Stimulated activated CD8-positive, alpha-beta memory T cell treated with anti-CD3 and anti-CD28 coated beads, Interleukin-4, amount 100 ng/mL, for 1 hour (primary cell): ENCODE results near the gene SPSB3.
A peak's percentile ranks its signal among the peaks of the same experiment; 100 is the strongest.

Experiments used
- DNase-seq, 2 donors: peaks; one replicate each; pipeline ENCODE4 v3.0.0-alpha.2; 2020; ENCODE audit warnings: low read depth in 2 of 2, low spot score in 1 of 2

SPSB3 gene

DNA sequence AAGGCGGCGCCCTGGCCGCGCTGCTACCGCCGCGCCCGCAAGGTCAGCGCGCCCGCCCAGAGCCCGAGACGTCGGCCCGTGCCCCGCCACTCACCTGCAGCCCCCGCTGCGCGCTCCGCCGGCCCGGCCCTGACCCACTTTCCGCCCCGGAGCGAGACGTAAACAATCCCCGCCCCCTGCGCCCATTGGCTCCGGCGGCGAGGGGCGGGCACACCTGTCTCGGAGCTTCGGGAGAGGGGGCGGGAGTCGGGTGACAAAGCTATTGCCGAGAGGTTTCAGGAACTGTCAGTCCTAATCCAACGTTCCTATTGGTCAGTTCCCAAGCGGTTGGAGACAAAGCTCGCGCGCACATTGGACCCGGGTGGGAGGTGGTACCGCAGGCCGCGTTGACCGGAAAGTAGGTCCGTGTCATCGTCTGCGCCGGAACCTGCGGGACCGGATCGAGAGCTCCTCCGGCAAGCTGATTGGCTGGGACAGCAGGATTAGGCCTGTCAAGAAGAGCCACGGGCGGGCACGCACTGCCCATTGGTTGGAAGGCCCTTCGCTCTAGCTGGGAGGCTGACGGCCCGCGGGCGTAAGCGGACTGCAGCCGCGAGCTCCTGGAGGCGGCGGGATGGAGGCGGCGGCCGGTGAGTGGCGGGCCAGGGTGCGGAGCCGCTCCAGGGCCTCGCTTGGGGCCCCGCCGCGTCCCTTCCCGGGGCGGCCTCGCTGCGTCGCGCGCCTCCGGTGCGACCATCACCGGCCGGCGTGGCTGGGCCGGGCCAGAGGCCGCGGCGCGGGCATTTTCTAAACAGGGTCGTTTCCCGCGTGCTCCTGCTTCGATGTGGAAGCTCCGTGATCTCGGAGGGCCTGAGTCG lies at the start of gene SPSB3, which contains the start of gene NUBP2:
Gene SPSB3, minus strand, starts transcription at position 164 of the 857 bp plus-strand sequence. CDS start 1,088 bp downstream, outside the sequence.
Gene NUBP2, plus strand, starts transcription at position 553 of the 857 bp plus-strand sequence. Its CDS starts 61 bp downstream, at position 614.
- DNase-seq: peak; percentile 94 to 96

DNA sequence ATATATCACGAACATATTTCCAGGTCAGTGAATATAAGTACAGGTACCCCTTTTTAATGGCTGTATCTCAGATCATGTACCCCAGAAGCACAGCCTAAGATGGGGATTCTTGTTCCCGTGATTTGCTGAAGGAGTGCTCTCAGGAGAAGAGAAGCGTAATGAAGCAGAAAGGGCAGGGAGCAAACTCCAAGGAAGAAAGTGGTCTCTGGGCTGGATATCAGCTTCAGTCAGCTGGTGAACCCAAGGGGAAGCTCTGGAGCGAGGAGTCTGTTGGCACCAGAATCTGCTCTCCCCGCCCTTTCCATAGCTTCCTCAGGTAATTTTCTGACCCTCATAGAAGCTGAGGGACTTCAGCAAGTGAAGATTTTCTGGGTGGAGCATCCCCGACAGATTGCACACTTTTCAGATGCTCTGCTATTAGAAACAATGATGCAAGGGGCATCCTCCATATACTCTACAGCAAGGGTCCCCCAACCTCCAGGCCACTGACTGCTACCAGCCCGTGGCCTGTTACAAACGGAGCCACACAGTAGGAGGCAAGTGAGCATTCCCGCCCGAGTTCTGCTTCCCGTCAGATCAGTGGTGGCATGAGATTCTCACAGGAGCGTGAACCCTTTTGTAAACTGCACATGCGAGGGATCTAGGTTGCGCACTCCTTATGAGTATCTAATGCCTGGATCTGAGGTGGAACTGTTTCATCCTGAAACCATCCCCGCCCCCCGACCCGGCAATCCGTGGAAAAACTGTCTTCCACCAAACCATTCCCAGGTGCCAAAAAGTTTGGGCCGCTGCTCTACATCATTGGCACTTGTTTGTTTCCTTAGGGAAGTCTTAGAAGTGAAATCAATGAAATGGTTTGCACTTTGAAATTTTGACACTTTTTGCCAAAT lies 49.1 kb upstream of the SPSB3 start:
- no peak for DNase-seq

DNA sequence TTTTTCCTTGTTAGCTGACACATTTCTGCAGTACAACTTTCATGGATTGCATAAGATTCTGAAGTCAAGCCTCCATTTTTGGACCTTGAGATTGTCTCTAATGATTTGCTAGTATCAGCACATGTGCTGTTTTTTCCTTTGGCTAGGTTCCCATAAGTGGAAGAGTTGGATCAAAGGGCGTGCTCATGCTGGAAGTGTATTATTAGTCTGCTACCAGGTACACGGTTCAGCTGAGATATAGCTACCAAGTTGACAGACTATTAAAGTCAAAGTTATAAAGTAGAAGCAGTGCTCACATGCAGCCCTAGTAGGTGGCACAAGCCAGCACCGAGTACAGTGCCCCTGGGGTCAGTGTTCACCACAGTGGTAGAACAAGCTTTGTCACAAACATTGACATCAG lies 47.8 kb upstream of the SPSB3 start:
- DNase-seq: no peak

GRCh38 chr16:1828645-1829410 lies 46.5 kb upstream of the SPSB3 start:
- DNase-seq: no peak

GRCh38 chr16:1826691-1827573 lies 44.6 kb upstream of the SPSB3 start, which contains the start of the genes FAHD1 and HAGH:
FAHD1 (plus strand) TSS chr16:1827206; CDS start chr16:1827239, 33 bp downstream.
HAGH (minus strand) TSS chr16:1826825; CDS start chr16:1826787, 38 bp downstream.
- peak; percentile 76 to 82 for DNase-seq

GRCh38 chr16:1825864-1826690 lies 43.7 kb upstream of the SPSB3 start:
- peak; percentile 14 to 43 for DNase-seq

- no peak for DNase-seq
Measured at GRCh38 chr16:1825381-1825863, 43.1 kb upstream of the SPSB3 start.

DNA sequence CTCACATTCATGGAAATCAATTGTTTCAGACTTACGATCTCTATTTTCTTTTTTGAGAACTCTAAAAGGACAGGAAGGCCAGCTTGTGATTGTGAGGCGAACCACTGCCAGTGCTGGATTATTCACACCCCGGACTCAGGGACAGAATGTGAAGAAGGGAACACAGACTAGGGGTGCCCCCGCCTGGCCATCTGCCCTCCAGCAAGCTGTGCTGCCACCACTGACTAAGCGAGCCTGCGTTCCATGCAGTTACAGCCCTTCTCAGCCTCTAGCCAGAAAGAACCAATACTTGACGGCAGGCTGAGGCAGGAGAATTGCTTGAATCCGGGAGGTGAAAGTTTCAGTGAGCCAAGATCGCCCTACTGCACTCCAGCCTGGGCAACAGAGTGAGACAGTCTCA lies 41.5 kb upstream of the SPSB3 start:
- no peak for DNase-seq

DNA sequence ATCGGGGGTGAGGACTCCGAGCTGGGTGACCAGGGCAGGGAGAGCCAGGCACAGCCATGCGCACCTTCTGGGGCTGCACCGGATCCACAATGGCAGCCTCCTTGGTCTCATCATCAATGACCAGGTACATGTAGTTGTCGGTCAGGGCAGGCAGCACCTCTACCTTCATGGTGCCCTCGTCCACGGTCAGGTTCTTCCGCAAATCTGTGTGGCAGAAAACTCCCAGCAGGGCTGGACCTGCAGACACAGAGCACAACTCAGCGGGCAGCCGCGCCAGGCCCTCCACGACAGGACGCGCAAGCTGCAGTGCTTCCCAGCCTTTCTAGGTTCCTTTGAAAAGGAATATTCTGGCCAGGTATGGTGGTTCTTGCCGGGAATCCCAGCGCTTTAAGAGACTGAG lies 40.4 kb upstream of the SPSB3 start:
- DNase-seq: no peak

- no peak for DNase-seq
Measured at GRCh38 chr16:1821861-1822611, 39.7 kb upstream of the SPSB3 start.

- DNase-seq: no peak
Measured at GRCh38 chr16:1820946-1821290, 38.5 kb upstream of the SPSB3 start.

GRCh38 chr16:1820096-1820945 lies 38.0 kb upstream of the SPSB3 start:
- DNase-seq: no peak

- DNase-seq: no peak
Measured at GRCh38 chr16:1819611-1820010, 37.2 kb upstream of the SPSB3 start.

- DNase-seq: no peak
Measured at GRCh38 chr16:1818873-1819525, 36.6 kb upstream of the SPSB3 start.

GRCh38 chr16:1818204-1818872 lies 36.0 kb upstream of the SPSB3 start:
- DNase-seq: no peak

DNA sequence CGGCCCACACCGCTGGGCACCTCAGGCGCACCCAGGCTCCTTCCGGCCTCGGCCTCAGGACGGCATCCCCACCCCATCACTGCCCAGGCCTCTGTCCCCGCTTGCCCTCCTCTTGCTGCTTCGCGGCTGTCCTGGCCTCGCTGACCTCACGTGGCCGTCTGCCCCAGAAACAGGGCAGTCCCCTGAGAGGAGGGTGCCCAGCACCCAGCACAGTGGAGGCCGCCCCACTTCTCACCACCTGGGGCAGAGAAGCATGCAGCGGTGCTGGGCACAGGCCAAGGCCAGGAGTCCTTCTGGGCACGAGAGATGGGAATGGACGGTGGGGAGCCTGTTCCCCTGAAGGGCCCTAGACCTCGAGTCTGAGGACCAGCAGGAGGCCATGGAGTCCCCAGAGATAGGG lies 35.3 kb upstream of the SPSB3 start:
- no peak for DNase-seq
